GM19463 (cell line): ENCODE results near the gene CCNF.

ENCODE experiments used
- ATAC-seq: cut with Tn5 transposase; IDR thresholded peaks from one replicate; pipeline ENCODE4 v1.9.1; 2021; ENCODE audit warnings: mild to moderate bottlenecking, moderate library complexity; ENCODE audit not compliant: unreplicated experiment

CCNF gene

GRCh38 chr16:2483939-2484897 lies 55.0 kb downstream of the CCNF start:
- ATAC-seq = no peak

GRCh38 chr16:2484898-2485508 lies 55.8 kb downstream of the CCNF start:
- no peak for ATAC-seq

GRCh38 chr16:2485811-2486507 lies 56.7 kb downstream of the CCNF start:
- no peak for ATAC-seq

- ATAC-seq = peak; percentile 85
These were observed 57.6 kb downstream of the CCNF start for GRCh38 chr16:2486645-2487516.

GRCh38 chr16:2487517-2487842 lies 58.2 kb downstream of the CCNF start:
- no peak for ATAC-seq

GRCh38 chr16:2487903-2488531 lies 58.8 kb downstream of the CCNF start:
- no peak for ATAC-seq

- no peak for ATAC-seq
These were observed 60.3 kb downstream of the CCNF start for GRCh38 chr16:2489581-2489980.

GRCh38 chr16:2490190-2491105 lies 61.2 kb downstream of the CCNF start:
- no peak for ATAC-seq

- ATAC-seq = no peak
These were observed 63.0 kb downstream of the CCNF start for GRCh38 chr16:2492292-2492691.

- no peak for ATAC-seq
These were observed 64.4 kb downstream of the CCNF start for GRCh38 chr16:2493605-2494004.

GRCh38 chr16:2494616-2495015 lies 65.4 kb downstream of the CCNF start:
- no peak for ATAC-seq

GRCh38 chr16:2495041-2495440 lies 65.8 kb downstream of the CCNF start:
- no peak for ATAC-seq

- no peak for ATAC-seq
These were observed 67.2 kb downstream of the CCNF start for GRCh38 chr16:2496223-2497115.

GRCh38 chr16:2497116-2497630 lies 67.9 kb downstream of the CCNF start:
- no peak for ATAC-seq

GRCh38 chr16:2497695-2498484 lies 68.6 kb downstream of the CCNF start:
- no peak for ATAC-seq

- no peak for ATAC-seq
These were observed 69.4 kb downstream of the CCNF start for GRCh38 chr16:2498531-2499253.

GRCh38 chr16:2499454-2499853 lies 70.2 kb downstream of the CCNF start:
- no peak for ATAC-seq
